ENCODE data around the gene RAPGEF6.

The RAPGEF6 gene

GRCh38 chr5:131525805-131526204, 109.2 kb downstream of the RAPGEF6 start:
- Histone ChIP-seq H3K9me3 (ENCODE audit: control insufficient read depth, insufficient read depth, low read length) (no peaks in the 10 kb centered on the region), H4K20me1 (ENCODE audit: control insufficient read depth, insufficient read depth, low read depth, low read length) (no peaks in the 10 kb centered on the region), H3K4me2 (ENCODE audit: low read length) (no peak overlapping the region), H3K4me1 (ENCODE audit: control insufficient read depth, low read length) (peaks cover 12% of the 10 kb centered on the region), H3K79me2 (ENCODE audit: control insufficient read depth, low read length) (no peaks in the 10 kb centered on the region; the same call in none of the 2 replicates), H3F3A (ENCODE audit: control insufficient read depth, insufficient read depth) (no peaks in the 10 kb centered on the region), H3K9me2 (replicated peaks; ENCODE audit: control insufficient read depth, low read length) (no peaks in the 10 kb centered on the region), H3K27ac (ENCODE audit: low read depth, low read length) (no peak overlapping the region), H3K27me3 (ENCODE audit: control insufficient read depth, low read length) (no peaks in the 10 kb centered on the region), H3K4me3 (ENCODE audit: low read length) (no peak overlapping the region), H3K36me3 (ENCODE audit: control insufficient read depth, low read length) (peaks cover 16% of the 10 kb centered on the region)
- TF ChIP-seq EZH2phosphoT487 (IDR thresholded peaks at IDR 0.05; ENCODE audit: borderline replicate concordance, low read length) (no peak), CTCF (IDR thresholded peaks at IDR 0.05; ENCODE audit: low read depth, low read length, poor library complexity, severe bottlenecking) (no peak)

- Histone ChIP-seq H3K4me1 (ENCODE audit: control insufficient read depth, low read length) (peaks cover 12% of the 10 kb centered on the region), H4K20me1 (ENCODE audit: control insufficient read depth, insufficient read depth, low read depth, low read length) (no peaks in the 10 kb centered on the region), H3K4me3 (ENCODE audit: low read length) (no peak overlapping the region), H3K79me2 (ENCODE audit: control insufficient read depth, low read length) (no peaks in the 10 kb centered on the region; the same call in none of the 2 replicates), H3F3A (ENCODE audit: control insufficient read depth, insufficient read depth) (no peaks in the 10 kb centered on the region), H3K9me2 (replicated peaks; ENCODE audit: control insufficient read depth, low read length) (no peaks in the 10 kb centered on the region), H3K27ac (ENCODE audit: low read depth, low read length) (no peak overlapping the region), H3K4me2 (ENCODE audit: low read length) (no peak overlapping the region), H3K9me3 (ENCODE audit: control insufficient read depth, insufficient read depth, low read length) (no peaks in the 10 kb centered on the region), H3K27me3 (ENCODE audit: control insufficient read depth, low read length) (no peaks in the 10 kb centered on the region), H3K36me3 (ENCODE audit: control insufficient read depth, low read length) (peaks cover 28% of the 10 kb centered on the region)
- no peak for TF ChIP-seq CTCF (IDR thresholded peaks at IDR 0.05; ENCODE audit: low read depth, low read length, poor library complexity, severe bottlenecking)
- TF ChIP-seq EZH2phosphoT487 (IDR thresholded peaks at IDR 0.05; ENCODE audit: borderline replicate concordance, low read length): no peak
Measured at GRCh38 chr5:131524431-131524830, 110.6 kb downstream of the RAPGEF6 start.

DNA sequence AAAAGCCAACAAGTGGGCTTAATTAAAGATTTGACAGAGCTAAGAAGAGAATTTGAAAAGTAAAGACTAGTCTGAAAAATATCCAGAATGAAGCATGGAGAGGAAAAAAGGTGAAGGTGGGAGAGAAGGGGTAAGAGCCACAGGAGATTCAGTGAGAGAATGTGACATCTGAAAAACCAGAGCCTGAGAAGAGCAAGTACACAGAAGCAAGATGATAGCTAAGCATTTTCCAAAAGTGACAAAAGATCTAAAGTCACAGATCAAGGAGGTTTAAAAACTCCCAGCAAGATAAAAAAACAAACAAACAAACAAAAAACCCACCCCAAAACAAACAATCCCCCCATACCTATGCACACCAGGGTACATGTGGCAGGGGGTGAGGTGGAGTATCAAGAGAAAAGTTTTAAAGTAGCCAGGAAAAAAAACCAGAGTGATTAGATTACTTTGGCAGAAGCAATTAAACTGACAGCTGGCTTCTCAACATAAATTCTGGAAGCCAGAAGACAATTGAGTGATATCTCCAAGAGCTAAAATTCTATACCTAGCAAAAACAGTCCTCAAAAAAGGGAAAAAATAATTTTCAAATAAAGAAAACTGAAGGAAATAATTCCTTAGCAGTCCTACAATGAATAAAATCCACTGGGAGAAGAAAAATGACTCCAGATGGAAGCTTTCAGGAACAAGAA, 111.4 kb downstream of the RAPGEF6 start:
- H3K4me3 ChIP-seq (ENCODE audit: low read length): no peak overlapping the region
- TF ChIP-seq CTCF (IDR thresholded peaks at IDR 0.05; ENCODE audit: low read depth, low read length, poor library complexity, severe bottlenecking) (no peak), EZH2phosphoT487 (IDR thresholded peaks at IDR 0.05; ENCODE audit: borderline replicate concordance, low read length) (no peak)
- H3K27ac ChIP-seq (ENCODE audit: low read depth, low read length): no peak overlapping the region
- H3K9me2 ChIP-seq (replicated peaks; ENCODE audit: control insufficient read depth, low read length): no peaks in the 10 kb centered on the region
- peaks cover 35% of the 10 kb centered on the region for H3K36me3 ChIP-seq (ENCODE audit: control insufficient read depth, low read length)
- no peaks in the 10 kb centered on the region for H4K20me1 ChIP-seq (ENCODE audit: control insufficient read depth, insufficient read depth, low read depth, low read length)
- H3K4me1 ChIP-seq (ENCODE audit: control insufficient read depth, low read length): peaks cover 12% of the 10 kb centered on the region
- H3F3A ChIP-seq (ENCODE audit: control insufficient read depth, insufficient read depth): no peaks in the 10 kb centered on the region
- H3K27me3 ChIP-seq (ENCODE audit: control insufficient read depth, low read length): no peaks in the 10 kb centered on the region
- no peaks in the 10 kb centered on the region for H3K9me3 ChIP-seq (ENCODE audit: control insufficient read depth, insufficient read depth, low read length)
- H3K79me2 ChIP-seq (ENCODE audit: control insufficient read depth, low read length): no peaks in the 10 kb centered on the region; the same call in none of the 2 replicates
- H3K4me2 ChIP-seq (ENCODE audit: low read length): no peak overlapping the region
